Chondrocyte (in vitro differentiated cells): ENCODE measurements around the gene MCCC2. TPM values are rescaled to one million over a fixed set of nuclear protein-coding genes. Genes with fewer than 3 reads are reported as not detected.

Source experiments
- DNase-seq: peaks from one replicate; pipeline ENCODE4 v3.0.0; 2021; ENCODE audit warnings: mixed read lengths, low spot score
- H3K27ac Mint-ChIP-seq: one replicate; pipeline ENCODE4 v1.8.0; 2021; ENCODE audit warnings: mild to moderate bottlenecking, moderate library complexity, mixed read lengths; ENCODE audit not compliant: unreplicated experiment
- H3K27me3 Mint-ChIP-seq: 2 replicates; pipeline ENCODE4 v1.8.0; 2021; ENCODE audit warnings: low read depth, mixed read lengths
- H3K36me3 Mint-ChIP-seq: 2 replicates; pipeline ENCODE4 v1.8.0; 2021; ENCODE audit warnings: low read depth, mixed read lengths
- H3K4me1 Mint-ChIP-seq: 2 replicates; pipeline ENCODE4 v1.8.0; 2021; ENCODE audit warnings: low read depth, mild to moderate bottlenecking, mixed read lengths
- H3K4me3 Mint-ChIP-seq: one replicate; pipeline ENCODE4 v1.8.0; 2021; ENCODE audit warnings: mild to moderate bottlenecking, moderate library complexity, mixed read lengths; ENCODE audit not compliant: unreplicated experiment
- H3K9me3 Mint-ChIP-seq: 2 replicates; pipeline ENCODE4 v1.8.0; 2021; ENCODE audit warnings: low read depth, mixed read lengths
- CTCF ChIP-seq: fragments of 200-600 bp; sonication (generic); IDR thresholded peaks from 2 replicates; pipeline ENCODE4 v1.5.0; 2021; ENCODE audit warnings: antibody characterized with exemption, mild to moderate bottlenecking, moderate library complexity
- total RNA-seq: library from RNA; stranded (reverse); gene quantifications from 3 replicates; pipeline ENCODE4 v1.2.1, GENCODE V29; 2021

MCCC2 gene
- total RNA-seq, 1 donor from 2014 or later, result 20.5 TPM

DNA sequence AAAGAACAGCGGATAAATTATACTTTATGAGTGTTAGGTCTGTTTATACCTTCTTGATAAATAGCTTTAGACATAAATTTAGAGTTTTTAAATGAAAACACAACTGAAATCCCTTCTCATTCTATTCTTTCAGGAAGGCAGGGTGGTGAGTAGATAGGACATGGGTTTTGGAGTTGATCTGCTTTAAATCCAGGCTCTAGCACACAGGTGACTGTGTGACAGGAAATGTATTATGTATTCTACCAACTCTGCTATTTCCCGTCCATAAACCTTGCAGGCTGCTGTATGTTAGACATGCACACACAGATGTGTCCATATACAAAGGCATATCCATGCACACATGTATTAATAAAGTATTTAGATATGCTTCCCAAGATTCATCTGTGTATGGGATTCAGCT is 112.6 kb downstream of the MCCC2 start:
- no peak overlapping the region for H3K4me3 Mint-ChIP-seq
- DNase-seq, result no peak
- H3K27me3 Mint-ChIP-seq, result peaks cover 21% of the 10 kb centered on the region
- H3K27ac Mint-ChIP-seq, result no peak overlapping the region
- no peaks in the 10 kb centered on the region for H3K36me3 Mint-ChIP-seq
- H3K9me3 Mint-ChIP-seq, result no peaks in the 10 kb centered on the region
- TF ChIP-seq CTCF, result no peak
- no peaks in the 10 kb centered on the region for H3K4me1 Mint-ChIP-seq

DNA sequence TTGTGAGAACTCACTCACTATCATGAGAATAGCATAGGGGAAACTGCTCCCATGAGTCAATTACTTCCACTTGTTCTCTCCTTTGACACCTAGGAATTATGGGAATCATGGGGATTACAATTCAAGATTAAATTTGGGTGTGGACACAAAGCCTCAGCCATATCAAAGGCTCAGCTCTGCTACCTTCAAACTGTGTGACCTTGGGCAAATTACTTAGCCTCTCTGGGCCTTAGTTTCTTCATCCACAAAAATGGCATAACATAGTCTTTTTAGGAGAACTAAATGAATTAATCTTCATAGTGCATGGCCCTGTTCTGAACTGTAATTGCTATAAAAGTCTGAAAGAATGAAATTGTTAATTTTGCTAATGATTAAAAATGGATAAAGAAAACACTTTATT is 113.7 kb downstream of the MCCC2 start:
- H3K36me3 Mint-ChIP-seq, result no peaks in the 10 kb centered on the region
- no peak overlapping the region for H3K4me3 Mint-ChIP-seq
- DNase-seq, result no peak
- H3K9me3 Mint-ChIP-seq, result no peaks in the 10 kb centered on the region
- no peak for TF ChIP-seq CTCF
- no peak overlapping the region for H3K27ac Mint-ChIP-seq
- H3K27me3 Mint-ChIP-seq, result peaks cover 27% of the 10 kb centered on the region
- no peaks in the 10 kb centered on the region for H3K4me1 Mint-ChIP-seq

DNA sequence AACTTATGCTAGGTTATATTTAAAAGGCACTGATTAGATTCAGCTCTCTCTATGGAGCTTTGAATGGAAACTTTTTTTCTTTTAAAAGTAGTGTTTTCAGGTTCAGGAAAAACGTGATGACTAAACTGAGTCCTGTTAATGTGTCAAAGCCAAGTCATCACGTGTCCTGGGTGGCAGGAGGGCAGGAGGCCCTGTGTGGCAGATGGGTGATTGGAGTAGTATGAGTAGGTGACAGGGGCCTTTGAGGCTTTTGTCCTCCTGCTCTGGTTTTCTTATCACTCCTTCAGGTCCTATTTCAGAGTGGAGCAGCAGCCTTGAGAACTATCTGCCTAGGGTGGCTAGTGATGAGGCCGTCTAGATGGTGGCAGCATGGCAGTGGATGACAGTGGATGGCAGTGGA is 114.3 kb downstream of the MCCC2 start:
- no peaks in the 10 kb centered on the region for H3K4me1 Mint-ChIP-seq
- TF ChIP-seq CTCF, result no peak

GRCh38 chr5:71703941-71704340 is 116.8 kb downstream of the MCCC2 start:
- Mint-ChIP-seq H3K4me3 (no peak overlapping the region), H3K4me1 (no peaks in the 10 kb centered on the region), H3K9me3 (no peaks in the 10 kb centered on the region), H3K27me3 (peaks cover 52% of the 10 kb centered on the region), H3K36me3 (no peaks in the 10 kb centered on the region), H3K27ac (no peak overlapping the region)
- no peak for DNase-seq
- TF ChIP-seq CTCF, result no peak

More for the DNA sequence above, 114.3 kb downstream of the MCCC2 start:
- DNase-seq, result no peak
- H3K27ac Mint-ChIP-seq, result no peak overlapping the region
- peaks cover 32% of the 10 kb centered on the region for H3K27me3 Mint-ChIP-seq
- H3K36me3 Mint-ChIP-seq, result no peaks in the 10 kb centered on the region
- H3K4me3 Mint-ChIP-seq, result no peak overlapping the region
- H3K9me3 Mint-ChIP-seq, result no peaks in the 10 kb centered on the region

DNA sequence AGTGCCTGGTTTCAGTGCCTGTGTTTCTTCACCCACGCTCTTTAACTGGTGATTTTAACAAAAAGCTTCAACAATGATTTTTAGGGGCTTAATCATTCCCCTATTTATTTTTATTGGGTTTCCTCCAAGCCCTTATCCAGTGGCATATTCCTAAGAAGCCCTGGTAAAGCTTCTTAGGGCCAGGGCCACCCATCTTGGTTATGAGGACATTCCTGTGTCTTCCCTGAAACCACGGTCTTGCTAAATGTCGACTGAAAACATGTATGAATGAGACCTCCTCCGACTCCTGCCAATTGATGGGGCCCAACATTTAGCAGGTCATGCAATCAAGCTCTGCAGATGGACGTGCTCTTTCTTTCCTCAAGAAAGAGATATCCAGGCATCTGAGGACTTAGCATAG is 118.3 kb downstream of the MCCC2 start:
- H3K27ac Mint-ChIP-seq, result no peak overlapping the region
- DNase-seq, result no peak
- H3K27me3 Mint-ChIP-seq, result peaks cover 62% of the 10 kb centered on the region
- no peaks in the 10 kb centered on the region for H3K4me1 Mint-ChIP-seq
- H3K36me3 Mint-ChIP-seq, result no peaks in the 10 kb centered on the region
- H3K9me3 Mint-ChIP-seq, result no peaks in the 10 kb centered on the region
- H3K4me3 Mint-ChIP-seq, result no peak overlapping the region
- no peak for TF ChIP-seq CTCF
